Panc1 (cell line): Measurements from ENCODE around the gene PSMB1. TPM values are rescaled to one million over a fixed set of nuclear protein-coding genes. Genes with fewer than 3 reads are reported as not detected.
A peak's percentile ranks its signal among the peaks of the same experiment; 100 is the strongest.

Experiments used
- ATAC-seq: fragments of 200-7000 bp; cut with Tn5 transposase; 2 replicates; pipeline ENCODE4 v1.9.1; 2020; ENCODE audit warnings: mild to moderate bottlenecking, moderate library complexity
- BruUV-seq: library from RNA; stranded (reverse); fragments of 400-500 nt; replicated peaks from 2 replicates; lab custom pipeline; 2021; lab: Mats Ljungman, UMichigan
- CTCF ChIA-PET: fragments of 300-600 bp; sonication (Branson Sonifier 250); formaldehyde crosslinking; loops from one replicate; lab custom pipeline; 2022; ENCODE audit warnings: antibody characterized with exemption; lab: Charles Lee
- POLR2A ChIA-PET: fragments of 300-600 bp; sonication (Branson Sonifier 250); formaldehyde crosslinking; loops from one replicate; lab custom pipeline; 2022; ENCODE audit warnings: antibody characterized with exemption; lab: Charles Lee
- DNase-seq: peaks from one replicate; pipeline ENCODE4 v3.0.0-alpha.2; 2010; ENCODE audit warnings: low read depth, low spot score
- H3K27ac ChIP-seq: 2 replicates; pipeline ENCODE4 v1.5.1; 2011; ENCODE audit warnings: mild to moderate bottlenecking, low read length, inconsistent platforms
- H3K27me3 ChIP-seq: fragments of 200-500 bp; sonication (Bioruptor generic); 2 replicates; pipeline ENCODE4 v1.6.0; 2014; ENCODE audit warnings: low read length, inconsistent platforms; ENCODE audit not compliant: control insufficient read depth, insufficient read depth
- H3K36me3 ChIP-seq: fragments of 200-500 bp; sonication (Bioruptor generic); 2 replicates; pipeline ENCODE4 v1.5.1; 2014; ENCODE audit warnings: inconsistent platforms, mild to moderate bottlenecking, low read length, moderate library complexity; ENCODE audit not compliant: control insufficient read depth, insufficient read depth
- H3K4me1 ChIP-seq: 2 replicates; pipeline ENCODE4 v1.5.1; 2011; ENCODE audit warnings: inconsistent platforms, mild to moderate bottlenecking, low read length, moderate library complexity; ENCODE audit not compliant: control insufficient read depth, insufficient read depth
- H3K4me3 ChIP-seq, 2 experiments: 2 replicates each; pipeline ENCODE4 v1.5.1; 2011 to 2012; ENCODE audit warnings: low read depth in 2 of 2, low read length in 2 of 2, mild to moderate bottlenecking in 2 of 2, inconsistent platforms in 1 of 2, moderate library complexity in 1 of 2
- H3K9me3 ChIP-seq: fragments of 200-500 bp; sonication (Bioruptor generic); 2 replicates; pipeline ENCODE4 v1.5.1; 2014; ENCODE audit warnings: low read depth, mild to moderate bottlenecking, inconsistent platforms, low read length, moderate library complexity; ENCODE audit not compliant: control insufficient read depth, insufficient read depth
- POLR2AphosphoS5 ChIP-seq: IDR thresholded peaks from 2 replicates; pipeline ENCODE4 v1.6.1; 2012; ENCODE audit warnings: mild to moderate bottlenecking, low read depth, low read length, moderate library complexity
- REST ChIP-seq, 2 experiments: IDR thresholded peaks; 2 replicates each; pipeline ENCODE4 v1.6.1; 2011 to 2012; ENCODE audit warnings: low read depth in 2 of 2, control low read depth in 1 of 2, low read length in 1 of 2, mild to moderate bottlenecking in 1 of 2, moderate library complexity in 1 of 2; ENCODE audit not compliant: insufficient read depth in 1 of 2
- SIN3A ChIP-seq: IDR thresholded peaks from 2 replicates; pipeline ENCODE4 v1.6.1; 2012; ENCODE audit warnings: low read depth, mild to moderate bottlenecking, low read length, moderate library complexity, borderline replicate concordance; ENCODE audit not compliant: insufficient read depth
- TCF7L2 ChIP-seq: IDR thresholded peaks from 2 replicates; pipeline ENCODE4 v1.6.1; 2011; ENCODE audit warnings: mild to moderate bottlenecking, low read depth, low read length, inconsistent platforms
- in situ Hi-C: cut with HindIII; loops from 2 replicates; pipeline ENCODE4 v1.10.0; 2016; ENCODE audit warnings: low sequenced_read_pairs, low pct_unique_long_range_greater_than_20kb
- intact Hi-C: fragments of 100-400 bp; cut with micrococcal nuclease; formaldehyde crosslinking; loops from one replicate; pipeline ENCODE4 v1.10.0; 2022; ENCODE audit not compliant: unreplicated experiment
- total RNA-seq: library from RNA; stranded (reverse); gene quantifications from one replicate; pipeline ENCODE4 v1.2.1, GENCODE V29; 2021; ENCODE audit not compliant: unreplicated experiment
- TF ChIP-seq, protein P1 (sequence below): fragments of 450-650 bp; IDR thresholded peaks from 2 replicates; pipeline ENCODE4 v1.5.1; 2017; ENCODE audit warnings: mild to moderate bottlenecking

PSMB1 gene
- total RNA-seq, 1 experiment from 2014 or later: 305 TPM

- TF ChIP-seq POLR2AphosphoS5: no peak
- no peak for TF ChIP-seq REST (IDR thresholded peaks at IDR 0.05; ENCODE audit: insufficient read depth in 1 of 2, low read depth in 2 of 2, low read length in 1 of 2)
- no peak for TF ChIP-seq SIN3A
- TF ChIP-seq, protein P1, sequence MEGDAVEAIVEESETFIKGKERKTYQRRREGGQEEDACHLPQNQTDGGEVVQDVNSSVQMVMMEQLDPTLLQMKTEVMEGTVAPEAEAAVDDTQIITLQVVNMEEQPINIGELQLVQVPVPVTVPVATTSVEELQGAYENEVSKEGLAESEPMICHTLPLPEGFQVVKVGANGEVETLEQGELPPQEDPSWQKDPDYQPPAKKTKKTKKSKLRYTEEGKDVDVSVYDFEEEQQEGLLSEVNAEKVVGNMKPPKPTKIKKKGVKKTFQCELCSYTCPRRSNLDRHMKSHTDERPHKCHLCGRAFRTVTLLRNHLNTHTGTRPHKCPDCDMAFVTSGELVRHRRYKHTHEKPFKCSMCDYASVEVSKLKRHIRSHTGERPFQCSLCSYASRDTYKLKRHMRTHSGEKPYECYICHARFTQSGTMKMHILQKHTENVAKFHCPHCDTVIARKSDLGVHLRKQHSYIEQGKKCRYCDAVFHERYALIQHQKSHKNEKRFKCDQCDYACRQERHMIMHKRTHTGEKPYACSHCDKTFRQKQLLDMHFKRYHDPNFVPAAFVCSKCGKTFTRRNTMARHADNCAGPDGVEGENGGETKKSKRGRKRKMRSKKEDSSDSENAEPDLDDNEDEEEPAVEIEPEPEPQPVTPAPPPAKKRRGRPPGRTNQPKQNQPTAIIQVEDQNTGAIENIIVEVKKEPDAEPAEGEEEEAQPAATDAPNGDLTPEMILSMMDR: no peak
- TF ChIP-seq TCF7L2: no peak
- DNase-seq (no peak), ATAC-seq (no peak)
- in situ Hi-C loops: no loop called here
- Histone ChIP-seq H3K9me3 (no peaks in the 10 kb centered on the region), H3K27ac (no peak overlapping the region), H3K4me3 (no peak overlapping the region), H3K4me1 (peaks cover 6% of the 10 kb centered on the region; the same call in 1 of the 2 replicates), H3K36me3 (no peaks in the 10 kb centered on the region), H3K27me3 (peaks cover 11% of the 10 kb centered on the region)
- POLR2A ChIA-PET: no interaction called here
- CTCF ChIA-PET: no interaction called here
- no TSS peak for BruUV-seq
- intact Hi-C loops: no loop called here
Observed at GRCh38 chr6:170500955-170501590, 52.0 kb downstream of the PSMB1 start.

- POLR2A ChIA-PET: interaction anchor here (0.7 kb wide), 1 partner anchor 120 kb away, joined by 3 read pairs; no protein-coding TSS in a partner anchor
- intact Hi-C loops: no loop called here
- no peak for DNase-seq
- in situ Hi-C loops: no loop called here
- ATAC-seq: peak; percentile 45; the same call in 1 of the 2 replicates
- CTCF ChIA-PET: no interaction called here
- BruUV-seq: no TSS peak
- Histone ChIP-seq H3K27ac (no peak overlapping the region), H3K36me3 (no peaks in the 10 kb centered on the region), H3K27me3 (peaks cover 18% of the 10 kb centered on the region), H3K4me1 (peaks cover 6% of the 10 kb centered on the region; the same call in 1 of the 2 replicates), H3K4me3 (no peak overlapping the region), H3K9me3 (no peaks in the 10 kb centered on the region)
- TF ChIP-seq POLR2AphosphoS5 (no peak), TCF7L2 (no peak), SIN3A (no peak), REST (IDR thresholded peaks at IDR 0.05; ENCODE audit: insufficient read depth in 1 of 2, low read depth in 2 of 2, low read length in 1 of 2) (no peak)
- TF ChIP-seq, protein P1: no peak
Observed at GRCh38 chr6:170497841-170498301, 55.2 kb downstream of the PSMB1 start.
